Testis (tissue), 2 donors: ENCODE results near the gene TRUB2.

ENCODE experiments used
- POLR2A ChIP-seq: fragments of 450-650 bp; IDR thresholded peaks from one replicate; pipeline ENCODE4 v1.6.1; 2017; ENCODE audit warnings: antibody characterized with exemption, mild to moderate bottlenecking, moderate library complexity
- TF ChIP-seq, protein P1 (sequence below), 3 experiments: fragments of 450-650 bp in 2 of 3; fragments of 200-600 bp in 1 of 3; sonication (generic) in 1 of 3; IDR thresholded peaks; one replicate each; pipeline ENCODE4 v1.5.1; 2016 to 2019; ENCODE audit warnings: antibody characterized with exemption in 3 of 3, mild to moderate bottlenecking in 2 of 3, moderate library complexity in 1 of 3

DNA sequence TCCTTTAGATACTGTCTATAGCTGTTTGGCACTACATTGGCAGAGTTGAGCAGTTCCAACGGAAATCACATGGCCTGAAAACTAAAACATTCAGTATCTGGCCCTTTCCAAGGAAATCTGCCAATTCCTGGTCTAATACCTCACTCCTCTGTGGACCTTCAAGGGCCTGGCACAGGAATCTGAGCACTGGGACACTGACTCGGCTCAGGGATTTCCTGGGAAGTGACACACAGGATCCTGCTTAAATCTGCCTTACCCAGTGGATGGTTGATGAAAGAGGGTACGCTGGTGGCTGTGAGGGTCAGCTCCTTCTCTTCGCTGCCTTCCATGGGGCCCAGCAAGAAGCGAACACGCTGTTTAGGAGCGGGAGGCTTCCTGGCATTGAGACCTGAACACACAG is 904 bp downstream of the TRUB2 start:
- TF ChIP-seq, protein P1, sequence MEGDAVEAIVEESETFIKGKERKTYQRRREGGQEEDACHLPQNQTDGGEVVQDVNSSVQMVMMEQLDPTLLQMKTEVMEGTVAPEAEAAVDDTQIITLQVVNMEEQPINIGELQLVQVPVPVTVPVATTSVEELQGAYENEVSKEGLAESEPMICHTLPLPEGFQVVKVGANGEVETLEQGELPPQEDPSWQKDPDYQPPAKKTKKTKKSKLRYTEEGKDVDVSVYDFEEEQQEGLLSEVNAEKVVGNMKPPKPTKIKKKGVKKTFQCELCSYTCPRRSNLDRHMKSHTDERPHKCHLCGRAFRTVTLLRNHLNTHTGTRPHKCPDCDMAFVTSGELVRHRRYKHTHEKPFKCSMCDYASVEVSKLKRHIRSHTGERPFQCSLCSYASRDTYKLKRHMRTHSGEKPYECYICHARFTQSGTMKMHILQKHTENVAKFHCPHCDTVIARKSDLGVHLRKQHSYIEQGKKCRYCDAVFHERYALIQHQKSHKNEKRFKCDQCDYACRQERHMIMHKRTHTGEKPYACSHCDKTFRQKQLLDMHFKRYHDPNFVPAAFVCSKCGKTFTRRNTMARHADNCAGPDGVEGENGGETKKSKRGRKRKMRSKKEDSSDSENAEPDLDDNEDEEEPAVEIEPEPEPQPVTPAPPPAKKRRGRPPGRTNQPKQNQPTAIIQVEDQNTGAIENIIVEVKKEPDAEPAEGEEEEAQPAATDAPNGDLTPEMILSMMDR (IDR thresholded peaks at IDR 0.05), result no peak
- no peak for TF ChIP-seq POLR2A
